ENCODE results near the gene KAT6B.

The KAT6B gene

DNA sequence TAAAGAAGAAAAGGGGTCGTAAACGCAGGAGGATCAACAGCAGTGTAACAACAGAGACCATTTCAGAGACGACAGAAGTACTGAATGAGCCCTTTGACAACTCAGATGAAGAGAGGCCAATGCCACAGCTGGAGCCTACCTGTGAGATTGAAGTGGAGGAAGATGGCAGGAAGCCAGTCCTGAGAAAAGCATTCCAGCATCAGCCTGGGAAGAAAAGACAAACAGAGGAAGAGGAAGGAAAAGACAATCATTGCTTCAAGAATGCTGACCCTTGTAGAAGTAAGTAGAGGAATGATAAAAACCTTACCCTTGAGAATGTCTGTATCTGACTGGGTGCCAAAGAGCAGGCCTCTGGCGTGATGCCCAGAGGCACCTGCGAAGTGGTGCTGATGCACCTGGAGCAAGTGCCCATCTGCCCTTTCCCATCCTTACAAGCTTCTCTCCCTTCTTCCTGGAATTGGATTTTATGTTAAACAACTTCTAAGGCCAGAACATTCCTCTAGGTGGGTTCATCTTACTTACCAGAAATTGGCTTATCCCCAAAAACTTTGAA is 198.6 kb downstream of the KAT6B start:
- TF ChIP-seq, protein P1, sequence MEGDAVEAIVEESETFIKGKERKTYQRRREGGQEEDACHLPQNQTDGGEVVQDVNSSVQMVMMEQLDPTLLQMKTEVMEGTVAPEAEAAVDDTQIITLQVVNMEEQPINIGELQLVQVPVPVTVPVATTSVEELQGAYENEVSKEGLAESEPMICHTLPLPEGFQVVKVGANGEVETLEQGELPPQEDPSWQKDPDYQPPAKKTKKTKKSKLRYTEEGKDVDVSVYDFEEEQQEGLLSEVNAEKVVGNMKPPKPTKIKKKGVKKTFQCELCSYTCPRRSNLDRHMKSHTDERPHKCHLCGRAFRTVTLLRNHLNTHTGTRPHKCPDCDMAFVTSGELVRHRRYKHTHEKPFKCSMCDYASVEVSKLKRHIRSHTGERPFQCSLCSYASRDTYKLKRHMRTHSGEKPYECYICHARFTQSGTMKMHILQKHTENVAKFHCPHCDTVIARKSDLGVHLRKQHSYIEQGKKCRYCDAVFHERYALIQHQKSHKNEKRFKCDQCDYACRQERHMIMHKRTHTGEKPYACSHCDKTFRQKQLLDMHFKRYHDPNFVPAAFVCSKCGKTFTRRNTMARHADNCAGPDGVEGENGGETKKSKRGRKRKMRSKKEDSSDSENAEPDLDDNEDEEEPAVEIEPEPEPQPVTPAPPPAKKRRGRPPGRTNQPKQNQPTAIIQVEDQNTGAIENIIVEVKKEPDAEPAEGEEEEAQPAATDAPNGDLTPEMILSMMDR (IDR thresholded peaks at IDR 0.05; ENCODE audit: insufficient read depth, low read depth, low read length, missing control alignments): no peak
- DNase-seq (ENCODE audit: low read depth): no peak
- H3K4me3 ChIP-seq (ENCODE audit: low read depth, low read length): no peak overlapping the region

DNA sequence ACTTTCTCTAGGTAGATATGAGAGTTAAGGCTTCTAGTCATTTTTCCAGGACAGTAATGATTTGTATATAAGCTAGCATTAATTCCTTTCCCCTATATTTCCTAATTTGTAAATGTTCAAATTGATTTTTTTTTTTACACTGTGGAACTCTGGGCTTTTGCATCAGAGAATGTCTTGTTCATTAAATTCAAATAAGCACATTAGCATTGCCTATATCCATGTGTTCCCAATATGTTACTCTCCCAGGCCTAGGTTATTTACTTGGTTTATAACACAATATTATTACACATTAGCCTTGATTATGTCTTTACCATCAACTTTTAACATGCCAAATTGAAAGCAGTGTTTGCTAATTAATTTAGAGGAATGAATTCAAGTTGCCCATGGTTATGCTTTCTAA is 201.6 kb downstream of the KAT6B start:
- DNase-seq (ENCODE audit: low read depth): no peak
- TF ChIP-seq, protein P1 (IDR thresholded peaks at IDR 0.05; ENCODE audit: insufficient read depth, low read depth, low read length, missing control alignments): no peak
- no peak overlapping the region for H3K4me3 ChIP-seq (ENCODE audit: low read depth, low read length)

DNA sequence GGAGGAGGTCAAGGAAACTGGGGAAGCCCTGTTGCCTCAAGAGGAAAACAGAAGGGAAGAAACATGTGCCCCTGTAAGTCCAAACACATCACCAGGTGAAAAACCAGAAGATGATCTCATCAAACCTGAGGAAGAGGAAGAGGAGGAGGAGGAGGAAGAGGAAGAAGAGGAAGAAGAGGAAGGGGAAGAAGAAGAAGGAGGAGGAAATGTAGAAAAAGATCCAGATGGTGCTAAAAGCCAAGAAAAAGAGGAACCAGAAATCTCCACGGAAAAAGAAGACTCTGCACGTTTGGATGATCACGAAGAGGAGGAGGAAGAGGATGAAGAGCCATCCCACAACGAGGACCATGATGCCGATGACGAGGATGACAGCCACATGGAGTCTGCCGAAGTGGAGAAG is 202.3 kb downstream of the KAT6B start:
- no peak overlapping the region for H3K4me3 ChIP-seq (ENCODE audit: low read depth, low read length)
- DNase-seq (ENCODE audit: low read depth): no peak
- TF ChIP-seq, protein P1 (IDR thresholded peaks at IDR 0.05; ENCODE audit: insufficient read depth, low read depth, low read length, missing control alignments): no peak

DNA sequence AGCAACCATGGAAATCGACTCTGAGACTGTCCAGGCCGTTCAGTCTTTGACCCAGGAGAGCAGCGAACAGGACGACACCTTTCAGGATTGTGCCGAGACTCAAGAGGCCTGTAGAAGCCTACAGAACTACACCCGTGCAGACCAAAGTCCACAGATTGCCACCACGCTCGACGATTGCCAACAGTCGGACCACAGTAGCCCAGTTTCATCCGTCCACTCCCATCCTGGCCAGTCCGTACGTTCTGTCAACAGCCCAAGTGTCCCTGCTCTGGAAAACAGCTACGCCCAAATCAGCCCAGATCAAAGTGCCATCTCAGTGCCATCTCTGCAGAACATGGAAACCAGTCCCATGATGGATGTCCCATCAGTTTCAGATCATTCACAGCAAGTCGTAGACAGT is 203.0 kb downstream of the KAT6B start:
- no peak for DNase-seq (ENCODE audit: low read depth)
- TF ChIP-seq, protein P1 (IDR thresholded peaks at IDR 0.05; ENCODE audit: insufficient read depth, low read depth, low read length, missing control alignments): no peak
- H3K4me3 ChIP-seq (ENCODE audit: low read depth, low read length): no peak overlapping the region

DNA sequence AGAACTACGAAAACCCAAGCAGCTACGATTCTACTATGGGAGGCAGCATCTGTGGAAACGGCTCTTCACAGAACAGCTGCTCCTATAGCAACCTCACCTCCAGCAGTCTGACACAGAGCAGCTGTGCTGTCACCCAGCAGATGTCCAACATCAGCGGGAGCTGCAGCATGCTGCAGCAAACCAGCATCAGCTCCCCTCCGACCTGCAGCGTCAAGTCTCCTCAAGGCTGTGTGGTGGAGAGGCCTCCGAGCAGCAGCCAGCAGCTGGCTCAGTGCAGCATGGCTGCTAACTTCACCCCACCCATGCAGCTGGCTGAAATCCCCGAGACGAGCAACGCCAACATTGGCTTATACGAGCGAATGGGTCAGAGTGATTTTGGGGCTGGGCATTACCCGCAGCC is 203.5 kb downstream of the KAT6B start:
- no peak for DNase-seq (ENCODE audit: low read depth)
- no peak overlapping the region for H3K4me3 ChIP-seq (ENCODE audit: low read depth, low read length)
- TF ChIP-seq, protein P1 (IDR thresholded peaks at IDR 0.05; ENCODE audit: insufficient read depth, low read depth, low read length, missing control alignments): no peak

DNA sequence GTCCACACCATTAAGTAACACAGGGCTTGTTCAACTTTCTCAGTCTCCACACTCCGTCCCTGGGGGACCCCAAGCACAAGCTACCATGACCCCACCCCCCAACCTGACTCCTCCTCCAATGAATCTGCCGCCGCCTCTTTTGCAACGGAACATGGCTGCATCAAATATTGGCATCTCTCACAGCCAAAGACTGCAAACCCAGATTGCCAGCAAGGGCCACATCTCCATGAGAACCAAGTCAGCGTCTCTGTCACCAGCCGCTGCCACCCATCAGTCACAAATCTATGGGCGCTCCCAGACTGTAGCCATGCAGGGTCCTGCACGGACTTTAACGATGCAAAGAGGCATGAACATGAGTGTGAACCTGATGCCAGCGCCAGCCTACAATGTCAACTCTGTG is 204.0 kb downstream of the KAT6B start:
- DNase-seq (ENCODE audit: low read depth): no peak
- TF ChIP-seq, protein P1 (IDR thresholded peaks at IDR 0.05; ENCODE audit: insufficient read depth, low read depth, low read length, missing control alignments): no peak
- H3K4me3 ChIP-seq (ENCODE audit: low read depth, low read length): no peak overlapping the region

DNA sequence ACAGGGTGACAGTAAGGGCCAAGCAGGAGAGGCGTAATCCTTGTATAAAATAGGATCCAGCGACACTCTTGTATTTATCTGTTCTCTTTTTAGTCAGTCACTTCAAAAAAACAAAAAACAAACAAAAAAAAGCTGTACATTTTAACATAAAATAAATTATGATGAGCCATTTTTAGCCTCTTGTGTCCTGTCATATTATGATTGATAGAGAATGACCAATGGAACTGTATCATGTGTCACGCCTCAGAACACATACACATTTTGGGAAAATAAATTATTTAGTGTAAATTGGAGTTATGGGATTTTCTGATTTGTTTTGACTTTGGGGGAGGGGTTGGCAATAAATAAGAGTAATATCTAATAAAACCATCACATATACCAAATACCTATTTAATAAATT is 205.7 kb downstream of the KAT6B start:
- no peak overlapping the region for H3K4me3 ChIP-seq (ENCODE audit: low read depth, low read length)
- TF ChIP-seq, protein P1 (IDR thresholded peaks at IDR 0.05; ENCODE audit: insufficient read depth, low read depth, low read length, missing control alignments): no peak
- DNase-seq (ENCODE audit: low read depth): no peak
